GM21737 (cell line): Measurements from ENCODE around the gene CAMKMT.
"Not testable (repeated sequence)": the region's sequence is repeated elsewhere in the genome, so short reads cannot be mapped to it uniquely, and the experiment has no call there.

ENCODE experiments used
- ATAC-seq: cut with Tn5 transposase; IDR thresholded peaks from one replicate; pipeline ENCODE4 v1.9.1; 2021; ENCODE audit warnings: mild to moderate bottlenecking, moderate library complexity; ENCODE audit not compliant: unreplicated experiment

The CAMKMT gene

GRCh38 chr2:44495544-44495943, 133.8 kb downstream of the CAMKMT start:
- ATAC-seq = no peak

- ATAC-seq = no peak
Observed at GRCh38 chr2:44496130-44496529, 134.4 kb downstream of the CAMKMT start.

- no peak for ATAC-seq
Observed at GRCh38 chr2:44498551-44498950, 136.8 kb downstream of the CAMKMT start.

GRCh38 chr2:44505664-44506063, 143.9 kb downstream of the CAMKMT start:
- ATAC-seq = not testable (repeated sequence)

- ATAC-seq = no peak
Observed at GRCh38 chr2:44510246-44510645, 148.5 kb downstream of the CAMKMT start.

- ATAC-seq = no peak
Observed at GRCh38 chr2:44515416-44515815, 153.7 kb downstream of the CAMKMT start.

GRCh38 chr2:44519026-44519425, 157.3 kb downstream of the CAMKMT start:
- ATAC-seq = no peak

GRCh38 chr2:44522846-44523245, 161.1 kb downstream of the CAMKMT start:
- no peak for ATAC-seq

GRCh38 chr2:44524347-44524926, 162.7 kb downstream of the CAMKMT start:
- no peak for ATAC-seq

GRCh38 chr2:44526352-44526751, 164.6 kb downstream of the CAMKMT start:
- no peak for ATAC-seq

GRCh38 chr2:44528595-44528994, 166.8 kb downstream of the CAMKMT start:
- ATAC-seq = no peak

- ATAC-seq = no peak
Observed at GRCh38 chr2:44529448-44529847, 167.7 kb downstream of the CAMKMT start.

GRCh38 chr2:44531289-44531688, 169.5 kb downstream of the CAMKMT start:
- ATAC-seq = no peak

GRCh38 chr2:44532031-44532430, 170.3 kb downstream of the CAMKMT start:
- no peak for ATAC-seq

GRCh38 chr2:44533508-44533907, 171.8 kb downstream of the CAMKMT start:
- ATAC-seq = no peak

GRCh38 chr2:44535376-44535775, 173.6 kb downstream of the CAMKMT start:
- ATAC-seq = no peak

GRCh38 chr2:44537264-44537663, 175.5 kb downstream of the CAMKMT start:
- ATAC-seq = no peak

- ATAC-seq = no peak
Observed at GRCh38 chr2:44542520-44542919, 180.8 kb downstream of the CAMKMT start.

GRCh38 chr2:44543773-44544725, 182.3 kb downstream of the CAMKMT start:
- no peak for ATAC-seq

GRCh38 chr2:44545005-44545404, 183.3 kb downstream of the CAMKMT start:
- ATAC-seq = no peak

GRCh38 chr2:44546459-44547127, 184.8 kb downstream of the CAMKMT start:
- no peak for ATAC-seq

- ATAC-seq = no peak
Observed at GRCh38 chr2:44547718-44548117, 186.0 kb downstream of the CAMKMT start.
